Adrenal gland (tissue), 12 donors: ENCODE data around the gene SART3. TPM values are rescaled to one million over a fixed set of nuclear protein-coding genes. Genes with fewer than 3 reads are reported as not detected.

Experiments
- DNase-seq, 7 donors: peaks; one replicate each; pipeline ENCODE4 v3.0.0-alpha.2; 2019 to 2020
- H3K27ac ChIP-seq, 5 donors: fragments of 200-600 bp; sonication (generic) in 4 of 5; 1 replicate in 3 of 5; 2 replicates in 2 of 5; pipeline versions ENCODE4 v1.5.1 to v1.8.0; 2016 to 2020; ENCODE audit warnings: mild to moderate bottlenecking in 1 of 5
- H3K27me3 ChIP-seq: fragments of 200-600 bp; 2 replicates; pipeline ENCODE4 v1.8.0; 2021
- H3K36me3 ChIP-seq, 2 donors: fragments of 200-600 bp; replicated peaks in 1 of 2; 1 replicate in 1 of 2; 2 replicates in 1 of 2; pipeline versions ENCODE4 v1.5.1 to v1.8.0; 2018 to 2022
- H3K4me1 ChIP-seq, 2 donors: fragments of 200-600 bp; replicated peaks in 1 of 2; 1 replicate in 1 of 2; 2 replicates in 1 of 2; pipeline versions ENCODE4 v1.5.1 to v1.8.0; 2018 to 2021
- H3K4me3 ChIP-seq, 4 donors: fragments of 200-600 bp; sonication (generic) in 3 of 4; one replicate each; pipeline ENCODE4 v1.5.1; 2016 to 2018
- H3K9me3 ChIP-seq, 3 donors: fragments of 200-600 bp; sonication (generic) in 1 of 3; replicated peaks in 1 of 3; 1 replicate in 2 of 3; 2 replicates in 1 of 3; pipeline versions ENCODE4 v1.5.1 to v1.8.0; 2016 to 2021
- CTCF ChIP-seq, 6 experiments: fragments of 450-650 bp in 4 of 6; fragments of 200-600 bp in 2 of 6; sonication (generic) in 1 of 6; IDR thresholded peaks; 1 replicate in 5 of 6; 2 replicates in 1 of 6; pipeline versions ENCODE4 v1.5.1 to v1.8.0; 2016 to 2021; ENCODE audit warnings: antibody characterized with exemption in 6 of 6, mild to moderate bottlenecking in 2 of 6, moderate library complexity in 1 of 6
- POLR2A ChIP-seq, 2 donors: fragments of 450-650 bp; IDR thresholded peaks; one replicate each; pipeline ENCODE4 v1.6.1; 2017; ENCODE audit warnings: antibody characterized with exemption in 2 of 2, mild to moderate bottlenecking in 2 of 2, moderate library complexity in 1 of 2
- WGBS, 4 donors: extraction: QIAGEN DNeasy Blood & Tissue Kit in 2 of 4; methylation state at CpG; one replicate each; pipeline versions ENCODE4 v1.1.5 to v1.1.7; 2013 to 2017; 5-methylcytosine and 5-hydroxymethylcytosine counted together
- intact Hi-C, 2 donors: fragments of 100-400 bp; cut with DNase I; formaldehyde crosslinking; loops; one replicate each; pipeline versions ENCODE4 v1.14.1 to v1.15.0; 2022 to 2023
- polyA plus RNA-seq, 3 donors: library from polyadenylated mRNA; stranded (reverse); fragments of 200-250 nt in 2 of 3; fragments of 350-450 nt in 1 of 3; fragmentation: Illumina TruSeq in 1 of 3; extraction: RNeasy Lipid Tissue Mini Kit (QIAGEN cat#74804) in 1 of 3; gene quantifications; one replicate each; pipeline ENCODE4 v1.2.3, GENCODE V29; 2013 to 2014
- total RNA-seq, 9 donors: library from RNA; depleted of rRNA in 4 of 9; stranded (reverse); fragments of >200 nt in 4 of 9; fragments of 120-200 nt in 1 of 9; fragmentation: NEBNext Ultra II Directional in 1 of 9; extraction: Animal tissue kit (Norgen Biotek cat#: 25700) in 1 of 9; gene quantifications; one replicate each; pipeline versions ENCODE4 v1.1.0 to v1.2.4, GENCODE V29; 2013 to 2023
- donor health status: healthy with polysubstance abuse.
- donor health status: Bipolar disorder and iron deficiency.
- donor health status: DM: yes; HTN: yes; CAD: no.
- donor health status: DM: no; HTN: no; CAD: no.
- donor health status: DM: no; HTN: no; CAD: no.
- donor health status: DM: yes; HTN: yes; CAD: no.

Gene SART3
- total and polyA plus RNA-seq, 12 donors: 27.5 to 79.3 (median 39.7) TPM

GRCh38 chr12:108602976-108603704 is 42.2 kb upstream of the SART3 start:
- Histone ChIP-seq H3K4me1 (peaks cover 0 to 6% of the 10 kb centered on the region in 2 donors), H3K27ac (no peak overlapping the region), H3K27me3 (no peaks in the 10 kb centered on the region), H3K36me3 (no peaks in the 10 kb centered on the region), H3K9me3 (no peaks in the 10 kb centered on the region), H3K4me3 (no peak overlapping the region)
- TF ChIP-seq CTCF (IDR thresholded peaks at IDR 0.05) (no peak), POLR2A (IDR thresholded peaks at IDR 0.05) (no peak)
- 73 to 88% (median 87%) methylated on average over 6 to 15 of the region's 15 CpGs for WGBS, 4 donors
- no peak for DNase-seq
- intact Hi-C loops: no loop called here

GRCh38 chr12:108602209-108602705 is 41.3 kb upstream of the SART3 start:
- TF ChIP-seq POLR2A (IDR thresholded peaks at IDR 0.05) (no peak), CTCF (IDR thresholded peaks at IDR 0.05) (no peak)
- Histone ChIP-seq H3K9me3 (no peaks in the 10 kb centered on the region), H3K27ac (no peak overlapping the region), H3K36me3 (no peaks in the 10 kb centered on the region), H3K4me3 (no peak overlapping the region), H3K4me1 (peaks cover 0 to 6% of the 10 kb centered on the region in 2 donors), H3K27me3 (no peaks in the 10 kb centered on the region)
- intact Hi-C loops: no loop called here
- no peak for DNase-seq
- WGBS, 4 donors: 94 to 96% (median 96%) methylated on average over 9 of the region's 9 CpGs

GRCh38 chr12:108600702-108601007 is 39.7 kb upstream of the SART3 start:
- peaks cover 0 to 4% of the 10 kb centered on the region in 2 donors for H3K4me1 ChIP-seq
- intact Hi-C loops: no loop called here
- H3K27ac ChIP-seq: no peak overlapping the region
- no peak for DNase-seq
- TF ChIP-seq POLR2A (IDR thresholded peaks at IDR 0.05) (no peak), CTCF (IDR thresholded peaks at IDR 0.05) (no peak)
- H3K27me3 ChIP-seq: no peaks in the 10 kb centered on the region
- 75 to 84% (median 80%) methylated on average over 4 of the region's 4 CpGs for WGBS, 4 donors
- no peak overlapping the region for H3K4me3 ChIP-seq
- no peaks in the 10 kb centered on the region for H3K9me3 ChIP-seq
- H3K36me3 ChIP-seq: no peaks in the 10 kb centered on the region

- 79 to 87% (median 84%) methylated on average over 9 to 10 of the region's 10 CpGs for WGBS, 4 donors
- Histone ChIP-seq H3K9me3 (no peaks in the 10 kb centered on the region), H3K36me3 (no peaks in the 10 kb centered on the region), H3K4me3 (no peak overlapping the region), H3K27ac (no peak overlapping the region), H3K4me1 (no peaks in the 10 kb centered on the region), H3K27me3 (no peaks in the 10 kb centered on the region)
- intact Hi-C loops: no loop called here
- TF ChIP-seq CTCF (IDR thresholded peaks at IDR 0.05) (no peak), POLR2A (IDR thresholded peaks at IDR 0.05) (no peak)
- DNase-seq: no peak
Measured at GRCh38 chr12:108599948-108600701, 39.2 kb upstream of the SART3 start.
